Inflammatory macrophage treated with lipopolysaccharide for 4 hours (primary cell): ENCODE results near the gene FARSA.

Experiments
- DNase-seq: peaks from one replicate; pipeline ENCODE4 v3.0.0-alpha.2; 2020

Gene FARSA

DNA sequence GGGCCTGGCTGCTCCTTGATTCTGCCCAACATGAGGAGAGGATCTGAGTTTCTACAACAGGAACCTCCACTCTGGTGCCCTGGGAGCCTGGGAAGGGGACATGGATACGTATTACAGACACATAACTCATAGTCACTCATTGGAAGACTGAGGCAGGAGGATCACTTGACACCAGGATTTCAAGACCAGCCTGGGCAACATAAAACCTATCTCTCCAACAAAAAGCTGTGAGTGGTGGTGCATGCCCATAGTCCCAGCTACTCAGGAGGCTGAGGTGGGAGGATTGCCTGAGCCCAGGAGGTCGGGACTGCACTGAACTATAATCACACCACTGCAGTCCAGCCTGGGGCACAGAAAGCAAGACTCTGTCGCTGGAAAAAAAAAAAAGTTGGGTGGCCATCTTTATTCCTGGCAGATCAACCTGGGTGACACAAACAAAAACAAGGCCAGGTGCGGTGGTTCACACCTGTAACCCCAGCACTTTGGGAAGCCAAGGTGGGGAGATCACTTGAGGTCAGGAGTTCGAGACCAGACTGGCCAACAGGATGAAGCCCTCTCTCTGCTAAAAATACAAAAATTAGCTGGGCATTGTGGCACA is 45.4 kb downstream of the FARSA start:
- DNase-seq: no peak

DNA sequence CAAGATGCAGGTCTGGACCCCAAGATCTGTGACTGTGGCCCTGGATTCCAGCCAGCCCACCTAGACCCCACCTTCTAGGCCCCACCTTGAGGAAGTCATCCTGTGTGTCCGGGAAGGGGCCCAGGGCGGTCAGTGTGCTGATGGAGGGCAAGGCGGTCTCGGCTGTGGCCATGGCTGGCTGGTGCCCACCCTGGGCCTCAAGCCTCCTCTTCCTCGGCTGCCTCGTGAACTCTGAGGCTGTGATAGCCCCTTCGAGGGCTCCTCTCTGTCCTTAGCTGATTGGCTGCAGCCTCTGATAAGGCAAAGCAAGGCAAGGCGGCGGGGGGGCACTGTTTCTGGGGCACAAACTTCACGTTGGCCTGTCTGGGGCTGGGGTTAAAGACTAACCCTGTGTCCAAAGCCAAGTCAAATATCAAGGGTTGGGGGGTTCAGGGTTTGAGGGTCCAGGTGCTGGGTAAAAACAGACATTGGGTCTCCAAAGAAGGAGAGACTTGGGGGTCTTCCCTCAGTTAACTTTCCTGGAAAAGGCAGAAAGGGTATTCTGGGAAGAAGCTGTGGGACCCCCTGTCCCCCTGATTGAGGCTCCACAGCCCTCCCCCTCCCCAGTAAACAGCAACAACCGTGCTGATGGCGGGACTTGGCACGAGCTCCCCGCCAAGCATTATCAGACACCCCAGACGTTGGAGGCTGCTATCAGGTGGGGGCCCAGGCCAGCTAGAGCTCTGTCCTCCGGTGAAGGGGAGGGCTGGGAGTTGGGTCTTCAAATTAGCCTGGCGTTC is 46.4 kb downstream of the FARSA start, which contains the start of gene KLF1:
KLF1 (minus strand) TSS at position 233 of the 779 bp plus-strand sequence; CDS start at position 172, 61 bp downstream.
- DNase-seq: no peak

DNA sequence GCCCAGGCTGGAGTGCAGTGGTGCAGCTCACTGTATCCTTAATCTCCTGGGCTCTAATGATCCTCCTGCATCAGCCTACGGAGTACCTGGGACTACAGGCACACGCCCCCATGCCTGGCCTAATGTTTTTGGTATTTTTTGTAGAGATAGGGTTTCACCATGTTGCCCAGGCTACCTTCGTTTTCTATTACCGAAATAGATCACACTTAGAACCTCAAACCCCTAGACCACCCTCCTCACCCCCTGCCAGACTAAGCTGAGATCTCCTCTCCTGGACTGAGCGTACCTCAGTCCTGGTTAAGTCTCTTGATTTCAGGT is 46.9 kb downstream of the FARSA start:
- DNase-seq: no peak

- no peak for DNase-seq
Measured at GRCh38 chr19:12885749-12886650, 47.5 kb downstream of the FARSA start.

GRCh38 chr19:12884926-12885748 is 48.4 kb downstream of the FARSA start:
- peak; percentile 69 for DNase-seq

- no peak for DNase-seq
Measured at GRCh38 chr19:12884627-12884925, 48.9 kb downstream of the FARSA start.

GRCh38 chr19:12884202-12884601 is 49.3 kb downstream of the FARSA start:
- no peak for DNase-seq

DNA sequence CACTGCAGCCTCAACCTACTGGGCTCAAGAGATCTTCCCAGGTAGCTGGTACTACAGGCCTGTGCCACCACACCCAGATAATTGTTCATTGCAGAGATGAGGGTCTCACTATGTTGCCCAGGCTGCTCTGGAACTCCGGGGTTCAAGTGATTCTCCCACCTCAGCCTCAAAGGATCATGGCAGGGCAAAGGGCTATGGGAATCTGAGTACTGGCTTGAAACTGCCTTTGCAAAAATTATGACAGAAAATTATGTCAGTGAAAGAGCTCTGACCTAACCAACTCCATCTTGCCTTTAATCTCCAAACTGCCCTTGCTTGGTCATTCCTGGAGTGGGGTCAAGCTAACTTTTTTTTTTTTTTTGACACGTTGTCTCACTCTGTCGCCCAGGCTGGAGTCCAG is 50.9 kb downstream of the FARSA start:
- DNase-seq: no peak

DNA sequence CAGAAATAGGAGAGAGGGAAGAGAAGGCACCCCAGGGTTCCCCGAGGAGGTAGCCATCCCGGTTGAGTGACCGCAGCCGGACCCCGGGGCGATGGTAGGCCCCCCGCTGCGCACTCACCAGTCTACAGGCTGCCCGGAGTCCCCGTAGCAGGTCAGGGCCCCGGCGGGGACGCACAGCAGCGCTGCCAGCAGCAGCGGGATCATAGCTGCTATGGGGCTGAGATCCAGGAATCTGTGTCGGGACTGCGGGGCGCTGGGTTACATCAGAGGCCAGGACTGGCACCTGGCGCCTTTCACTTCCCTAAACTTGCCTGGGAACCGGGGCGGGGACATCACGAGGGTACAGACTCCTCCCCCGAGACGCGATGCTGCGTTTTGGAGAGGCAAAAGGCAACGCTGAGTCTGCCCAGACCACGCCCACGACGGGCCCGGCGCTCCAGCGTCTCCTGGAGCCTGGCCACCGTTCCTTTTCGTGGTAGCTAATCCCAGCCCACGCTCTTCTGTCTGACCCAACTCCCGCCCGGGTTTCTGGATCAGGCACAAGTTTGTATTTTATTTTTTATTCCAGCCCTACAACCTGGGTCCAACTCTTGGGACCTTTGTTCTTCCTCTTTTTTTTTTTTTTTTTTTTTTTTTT is 52.2 kb downstream of the FARSA start, which contains the start of gene DNASE2:
DNASE2 (minus strand) TSS at position 278 of the 637 bp plus-strand sequence; CDS start at position 204, 74 bp downstream.
- DNase-seq: peak; percentile 98

DNA sequence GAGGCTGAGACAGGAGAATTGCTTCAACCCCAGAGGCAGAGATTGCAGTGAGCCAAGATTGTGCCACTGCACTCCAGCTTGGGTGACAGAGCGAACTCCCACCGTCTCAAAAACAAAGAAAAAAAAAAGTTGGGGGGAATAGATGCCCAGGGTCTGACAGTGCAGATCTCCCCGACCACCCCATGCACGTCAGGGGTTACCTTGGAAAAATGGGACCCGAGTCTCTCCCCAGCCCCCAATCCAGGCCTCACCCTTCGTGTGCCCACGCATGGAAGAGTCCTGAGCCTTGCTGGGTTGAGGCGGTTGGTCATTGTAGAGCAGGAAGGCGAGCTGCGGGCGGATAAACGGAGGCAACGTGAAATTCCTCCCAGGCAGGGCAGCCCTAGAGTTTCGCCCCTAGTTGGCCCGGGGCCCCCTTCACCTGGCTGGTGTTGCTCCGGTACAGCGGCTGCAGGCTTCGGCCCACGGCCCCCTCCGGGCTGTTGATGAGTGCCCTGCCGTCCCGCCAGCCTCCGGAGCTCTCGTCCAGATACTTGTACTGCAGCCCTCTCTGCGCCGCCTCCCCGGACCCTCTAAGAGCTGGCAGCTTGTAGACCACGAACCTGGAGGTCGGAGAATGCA is 52.9 kb downstream of the FARSA start:
- DNase-seq: peak; percentile 27

GRCh38 chr19:12875086-12875485 is 58.4 kb downstream of the FARSA start:
- DNase-seq: no peak

- no peak for DNase-seq
Measured at GRCh38 chr19:12873891-12874745, 59.4 kb downstream of the FARSA start.

- peak; percentile 56 for DNase-seq
Measured at GRCh38 chr19:12872941-12873890, 60.3 kb downstream of the FARSA start.
